GM12872 (cell line): Measurements from ENCODE around the gene SSBP3.

Experiments used
- TF ChIP-seq, protein P1 (sequence below): IDR thresholded peaks from 3 replicates; pipeline ENCODE4 v1.5.1; 2011; ENCODE audit warnings: low read depth, mild to moderate bottlenecking, low read length, moderate library complexity; ENCODE audit not compliant: insufficient read depth

Gene SSBP3

DNA sequence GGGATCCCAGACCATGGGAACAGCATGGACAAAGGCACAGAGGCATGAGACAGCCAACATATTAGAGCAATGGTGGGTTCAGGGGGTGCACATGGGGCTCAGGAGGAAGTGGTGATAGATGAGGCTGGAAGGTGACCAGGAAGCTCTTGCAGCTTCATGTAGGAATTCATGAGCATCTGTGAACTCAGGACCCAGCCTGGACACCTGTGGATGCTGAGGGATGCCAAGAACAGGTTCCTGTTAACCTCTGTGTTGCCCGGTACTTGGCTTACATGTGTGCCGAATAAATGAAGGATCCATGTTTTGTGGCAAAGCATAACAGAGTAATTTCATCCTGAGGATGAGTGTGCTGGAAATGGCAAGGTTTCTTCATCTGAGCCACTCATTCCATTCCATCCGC is 9.3 kb upstream of the SSBP3 start:
- TF ChIP-seq, protein P1, sequence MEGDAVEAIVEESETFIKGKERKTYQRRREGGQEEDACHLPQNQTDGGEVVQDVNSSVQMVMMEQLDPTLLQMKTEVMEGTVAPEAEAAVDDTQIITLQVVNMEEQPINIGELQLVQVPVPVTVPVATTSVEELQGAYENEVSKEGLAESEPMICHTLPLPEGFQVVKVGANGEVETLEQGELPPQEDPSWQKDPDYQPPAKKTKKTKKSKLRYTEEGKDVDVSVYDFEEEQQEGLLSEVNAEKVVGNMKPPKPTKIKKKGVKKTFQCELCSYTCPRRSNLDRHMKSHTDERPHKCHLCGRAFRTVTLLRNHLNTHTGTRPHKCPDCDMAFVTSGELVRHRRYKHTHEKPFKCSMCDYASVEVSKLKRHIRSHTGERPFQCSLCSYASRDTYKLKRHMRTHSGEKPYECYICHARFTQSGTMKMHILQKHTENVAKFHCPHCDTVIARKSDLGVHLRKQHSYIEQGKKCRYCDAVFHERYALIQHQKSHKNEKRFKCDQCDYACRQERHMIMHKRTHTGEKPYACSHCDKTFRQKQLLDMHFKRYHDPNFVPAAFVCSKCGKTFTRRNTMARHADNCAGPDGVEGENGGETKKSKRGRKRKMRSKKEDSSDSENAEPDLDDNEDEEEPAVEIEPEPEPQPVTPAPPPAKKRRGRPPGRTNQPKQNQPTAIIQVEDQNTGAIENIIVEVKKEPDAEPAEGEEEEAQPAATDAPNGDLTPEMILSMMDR, result no peak

DNA sequence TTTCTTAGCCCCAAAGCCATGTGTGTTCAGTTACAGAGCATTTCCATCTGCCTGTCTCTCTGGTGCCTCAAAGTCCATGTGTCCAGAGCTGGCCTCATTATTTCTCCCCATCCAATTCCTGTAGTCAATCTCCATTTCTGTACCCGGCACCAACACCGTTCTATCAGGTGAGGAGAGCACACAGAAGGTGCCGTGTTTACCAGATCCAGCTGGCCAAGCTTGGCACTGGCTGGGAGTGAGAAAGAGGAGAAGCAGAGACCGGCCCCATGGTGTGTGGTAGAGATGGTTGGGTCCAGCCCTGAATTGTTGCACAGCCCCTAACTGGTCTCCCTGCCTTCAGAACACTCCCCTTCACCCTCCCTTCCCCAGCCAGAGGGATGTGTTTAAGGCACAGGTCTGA is 7.5 kb upstream of the SSBP3 start:
- TF ChIP-seq, protein P1, result no peak

DNA sequence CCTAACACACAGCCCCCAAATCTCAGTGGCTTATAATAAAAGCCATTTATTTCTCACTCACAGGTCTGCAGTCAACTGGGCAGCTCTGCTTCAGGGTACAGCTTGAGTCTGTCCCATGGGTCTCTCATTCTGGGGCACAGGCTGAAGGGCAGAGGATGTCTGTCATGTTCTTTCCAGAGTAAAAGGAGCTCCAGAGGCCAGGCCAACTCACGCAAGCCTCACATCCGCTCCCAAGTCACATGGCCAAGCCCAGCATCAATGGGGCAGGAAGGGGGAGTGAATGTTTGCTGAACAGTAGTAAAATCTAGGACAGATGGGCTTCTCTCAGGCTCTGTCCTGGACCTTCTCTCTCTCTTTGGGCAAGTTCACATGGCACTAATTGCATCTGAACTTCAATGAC is 7.1 kb upstream of the SSBP3 start:
- TF ChIP-seq, protein P1, result no peak

DNA sequence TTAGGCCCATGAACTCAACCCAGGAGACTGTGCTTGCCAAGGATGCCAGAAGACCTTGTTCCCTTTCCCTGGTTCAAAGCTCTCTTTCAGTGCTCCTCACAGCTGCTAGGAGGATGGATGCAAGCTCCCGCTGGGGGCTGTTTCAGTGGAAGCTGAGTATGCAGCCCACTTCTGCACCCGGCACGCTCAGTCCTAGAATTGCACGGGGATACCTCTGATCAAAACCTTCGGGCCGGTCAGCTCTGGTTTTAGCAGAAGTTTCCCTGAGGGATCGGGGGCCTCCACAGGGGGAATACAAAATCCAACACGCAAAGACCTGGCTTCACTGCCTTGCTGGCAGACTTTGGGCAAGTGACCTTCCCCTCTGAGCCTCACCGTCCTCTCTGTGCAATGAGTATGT is 4.2 kb upstream of the SSBP3 start:
- TF ChIP-seq, protein P1, result no peak

DNA sequence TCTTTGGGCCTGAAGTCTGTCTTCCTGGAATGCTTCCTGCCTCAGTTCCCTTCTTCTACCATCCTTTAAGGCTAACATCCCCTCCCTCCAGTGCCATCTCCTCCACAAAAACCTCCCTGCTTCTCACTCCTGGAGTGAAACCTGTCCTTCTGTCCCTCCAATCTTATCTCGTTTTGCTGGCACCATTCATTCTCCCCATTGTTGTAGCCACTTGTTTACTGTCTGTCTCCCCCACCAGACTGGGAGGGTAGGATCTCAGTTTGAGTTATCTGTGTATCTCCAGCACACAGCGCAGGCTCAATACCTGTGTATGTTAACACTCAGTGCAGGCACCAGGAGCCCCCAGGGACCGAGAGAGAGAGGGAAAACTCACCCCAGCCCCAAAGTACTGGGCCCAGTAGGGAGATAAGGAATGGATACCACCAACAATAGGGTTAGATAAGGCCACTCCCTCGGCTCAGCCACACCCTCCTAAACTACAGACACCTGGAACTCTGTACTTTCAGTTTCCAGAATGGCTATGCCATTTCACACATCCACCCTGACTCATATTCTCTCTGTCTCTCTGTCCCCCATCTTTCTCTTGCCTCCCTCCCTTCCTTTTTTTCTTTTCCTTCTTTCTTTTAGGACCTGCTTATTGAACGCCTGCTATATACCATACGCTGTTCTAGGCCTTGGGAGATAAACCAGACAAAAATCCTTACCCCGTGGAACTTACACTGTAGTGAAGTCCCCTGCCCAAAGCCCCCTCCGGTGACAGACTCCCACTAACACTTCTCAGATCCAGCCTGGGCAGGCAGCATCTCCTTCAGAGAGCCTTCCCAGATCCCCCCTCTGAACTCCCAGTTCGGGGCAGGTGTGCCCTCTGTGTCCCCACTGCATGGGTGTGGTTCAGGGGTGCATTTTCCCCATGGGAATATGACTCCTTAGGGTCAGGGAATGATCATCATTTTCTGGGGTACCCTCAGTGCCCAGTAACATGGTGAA is 3.3 kb upstream of the SSBP3 start:
- TF ChIP-seq, protein P1, result no peak

DNA sequence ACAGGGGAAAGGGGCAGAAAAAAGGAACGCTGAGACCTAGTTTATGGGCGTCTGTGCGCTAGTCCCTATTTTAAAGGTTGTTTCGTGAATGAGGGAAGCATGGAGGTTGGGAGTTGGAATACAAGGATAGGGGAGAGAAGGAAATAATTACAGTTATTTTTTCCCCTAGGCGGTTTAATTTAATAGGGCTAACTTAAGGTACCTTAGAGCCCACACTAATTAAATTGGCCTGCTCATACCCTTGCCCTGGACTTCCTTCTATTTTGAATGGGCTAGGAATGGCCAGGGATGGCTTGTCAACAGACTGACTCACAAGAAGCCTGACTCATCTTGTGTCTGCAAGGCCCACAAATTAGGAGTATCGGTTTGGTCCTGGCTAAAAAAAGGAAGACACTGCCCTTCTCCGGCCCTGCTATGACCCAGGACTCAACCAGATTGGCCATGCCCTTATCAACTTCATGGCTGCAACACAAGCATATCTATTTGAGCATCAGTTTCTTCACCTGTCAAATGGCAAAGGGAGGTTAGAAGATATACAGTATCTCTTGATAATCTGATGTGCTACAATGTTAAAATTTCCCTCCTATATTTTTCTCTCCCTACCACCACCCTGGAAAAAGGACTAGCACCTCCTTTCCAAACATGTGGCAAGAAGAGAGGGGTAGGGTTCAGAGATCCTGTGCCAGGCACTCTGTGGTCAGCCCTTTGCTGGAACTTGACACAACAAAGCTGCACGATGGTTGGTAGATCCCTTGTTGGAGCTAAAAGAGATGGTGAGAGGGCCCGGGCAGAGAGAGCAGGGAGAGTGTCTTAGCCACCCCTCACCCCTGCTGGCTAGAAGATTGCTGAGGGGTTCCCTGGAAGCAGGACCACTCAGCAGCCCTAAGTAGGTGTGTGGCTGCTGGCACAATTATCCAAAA is 2.2 kb upstream of the SSBP3 start:
- TF ChIP-seq, protein P1, result no peak

DNA sequence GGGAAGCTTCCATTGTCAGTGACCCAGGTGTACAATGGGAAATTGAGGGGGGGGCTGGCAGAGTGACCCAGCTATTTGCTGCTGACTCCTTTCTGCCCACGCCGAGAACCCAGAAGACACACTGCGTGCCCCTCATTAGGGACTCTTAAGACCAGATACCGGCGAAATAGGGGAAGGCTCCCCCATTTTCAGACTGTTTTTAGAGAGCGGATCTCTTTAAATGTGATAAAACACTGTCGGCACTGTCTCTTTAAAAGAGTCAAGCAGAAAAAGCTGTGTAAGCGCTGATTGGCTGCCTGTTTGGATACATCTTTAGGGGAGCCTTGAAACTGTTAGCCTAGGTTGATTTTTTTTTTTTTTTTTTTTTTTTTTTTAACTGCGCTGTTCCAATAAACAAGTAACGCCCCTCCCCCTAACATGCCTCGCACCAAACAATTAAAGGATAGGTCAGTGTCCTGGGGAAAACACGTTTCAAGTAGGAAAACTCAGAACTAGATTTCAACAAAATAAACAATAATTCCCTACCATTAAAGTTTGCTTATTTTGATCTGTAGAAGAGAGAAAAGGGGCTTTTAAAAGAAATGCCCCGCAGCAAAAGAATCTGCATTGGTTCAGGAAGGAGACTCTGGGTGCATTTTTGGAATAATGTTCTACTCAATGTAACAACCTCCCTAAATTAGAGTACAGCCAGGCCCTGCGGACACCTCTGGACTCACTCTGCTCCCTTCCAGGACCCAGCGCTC is 1.4 kb upstream of the SSBP3 start:
- TF ChIP-seq, protein P1, result no peak
